HG02798 (cell line): ENCODE measurements around the gene PEX7.
"Not testable (repeated sequence)": the region's sequence is repeated elsewhere in the genome, so short reads cannot be mapped to it uniquely, and the experiment has no call there.

Experiments
- ATAC-seq: cut with Tn5 transposase; IDR thresholded peaks from one replicate; pipeline ENCODE4 v1.9.1; 2021; ENCODE audit warnings: mild to moderate bottlenecking; ENCODE audit not compliant: unreplicated experiment, poor library complexity

Gene PEX7

GRCh38 chr6:136890194-136890839 lies 67.9 kb downstream of the PEX7 start:
- no peak for ATAC-seq

DNA sequence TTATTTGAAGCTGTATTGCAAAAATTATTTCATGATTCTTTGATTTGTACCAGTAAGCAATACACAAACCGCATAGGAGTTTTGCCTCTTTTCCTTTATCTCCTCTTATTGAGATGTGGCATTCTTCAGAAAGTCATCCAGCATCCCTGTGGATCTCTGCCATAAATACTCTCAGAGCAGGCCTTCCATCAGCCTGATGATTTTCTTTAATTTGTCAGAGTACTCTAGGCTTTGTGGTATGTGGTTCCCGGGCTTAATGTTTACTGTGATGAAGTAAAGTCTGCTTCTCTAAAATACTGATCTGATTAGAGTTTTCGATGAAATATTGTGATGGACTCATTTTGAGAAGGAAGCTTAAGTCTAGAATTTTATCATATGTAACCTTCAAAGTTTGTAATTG lies 68.6 kb downstream of the PEX7 start:
- ATAC-seq: no peak

DNA sequence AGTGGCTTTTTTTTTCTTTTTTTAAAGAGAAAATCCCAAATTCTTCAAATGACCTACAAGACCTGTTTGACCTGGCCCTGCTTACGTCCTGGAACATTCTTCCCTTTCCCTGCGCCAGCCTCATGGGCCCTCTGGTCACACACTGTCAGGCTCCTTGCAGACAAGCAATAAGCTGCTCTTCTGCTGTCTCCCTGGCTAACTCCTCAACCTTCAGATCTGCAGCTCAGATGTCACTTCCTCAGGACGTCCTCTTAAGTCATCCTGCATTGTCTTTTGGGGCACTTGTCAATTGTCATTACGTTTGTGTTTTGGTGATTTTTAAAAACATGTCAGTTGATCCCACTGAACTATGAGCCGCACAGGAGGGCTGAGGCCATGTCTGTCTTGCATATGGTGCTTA lies 70.8 kb downstream of the PEX7 start:
- no peak for ATAC-seq

DNA sequence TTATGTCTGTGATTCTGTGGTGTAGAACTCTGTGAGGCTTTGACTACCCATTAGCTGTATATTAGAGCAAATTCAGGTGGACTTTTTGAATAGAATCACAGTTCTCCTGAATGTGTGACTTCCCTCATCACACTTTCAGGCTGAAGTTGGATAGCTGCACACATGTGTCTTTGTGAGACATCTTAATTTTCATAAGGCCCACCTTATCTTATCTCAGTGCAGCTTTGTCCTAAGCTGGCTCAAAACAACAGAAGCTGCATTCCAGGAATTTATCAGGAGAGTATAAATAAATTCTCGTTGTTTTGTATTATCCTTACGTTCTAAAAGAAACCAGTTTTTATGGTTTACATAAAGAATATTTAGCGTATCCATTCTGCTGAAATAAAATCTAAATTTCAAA lies 73.5 kb downstream of the PEX7 start:
- no peak for ATAC-seq

- ATAC-seq: no peak
Observed at GRCh38 chr6:136897071-136897470, 74.7 kb downstream of the PEX7 start.

DNA sequence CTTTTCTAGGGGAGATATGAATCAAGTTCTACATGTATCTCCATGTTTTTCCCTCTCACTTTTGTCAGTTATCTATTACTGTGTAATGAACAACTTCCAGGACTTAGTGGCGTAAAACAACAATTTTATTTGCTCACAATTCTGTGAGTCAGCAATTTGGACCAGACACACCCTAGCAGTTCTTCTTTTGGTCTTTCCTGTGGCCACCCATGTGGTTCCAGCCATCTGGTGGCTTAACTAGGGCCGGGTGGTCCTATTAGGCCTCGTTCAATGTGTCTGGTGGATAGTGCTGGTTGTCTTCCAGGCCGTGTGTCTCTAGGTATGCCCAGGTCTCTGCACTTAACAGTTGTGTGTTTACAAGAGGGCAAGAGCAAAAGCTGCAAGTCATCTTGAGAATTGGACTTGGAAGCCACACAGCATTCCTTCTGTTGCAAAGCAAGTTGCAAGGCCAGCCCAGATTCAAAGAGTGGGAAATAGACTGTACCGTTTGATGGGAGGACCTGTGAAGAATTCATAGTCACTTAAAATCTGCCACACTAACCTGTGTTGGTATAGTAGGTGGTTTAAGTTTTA lies 78.9 kb downstream of the PEX7 start:
- ATAC-seq: no peak

- not testable (repeated sequence) for ATAC-seq
Observed at GRCh38 chr6:136904477-136904876, 82.1 kb downstream of the PEX7 start.

DNA sequence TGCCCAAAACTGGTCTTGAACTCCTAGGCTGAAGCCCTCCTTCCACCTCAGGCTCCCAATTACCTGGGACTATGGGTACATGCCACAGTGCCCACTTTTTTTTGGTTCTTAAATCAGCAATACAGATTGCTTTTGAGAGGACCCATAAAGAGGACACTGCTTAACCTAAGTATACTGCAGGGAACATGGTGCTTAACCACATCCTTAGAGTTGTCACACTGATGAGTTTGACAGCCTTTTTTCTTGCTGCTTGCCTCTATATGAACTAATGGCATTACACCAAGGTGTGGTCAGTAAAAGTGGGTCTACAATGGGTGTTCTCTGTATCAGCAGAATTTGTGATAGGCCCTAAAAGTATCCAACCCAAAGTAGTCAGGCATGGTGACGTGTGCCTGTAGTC lies 92.6 kb downstream of the PEX7 start:
- ATAC-seq: no peak

DNA sequence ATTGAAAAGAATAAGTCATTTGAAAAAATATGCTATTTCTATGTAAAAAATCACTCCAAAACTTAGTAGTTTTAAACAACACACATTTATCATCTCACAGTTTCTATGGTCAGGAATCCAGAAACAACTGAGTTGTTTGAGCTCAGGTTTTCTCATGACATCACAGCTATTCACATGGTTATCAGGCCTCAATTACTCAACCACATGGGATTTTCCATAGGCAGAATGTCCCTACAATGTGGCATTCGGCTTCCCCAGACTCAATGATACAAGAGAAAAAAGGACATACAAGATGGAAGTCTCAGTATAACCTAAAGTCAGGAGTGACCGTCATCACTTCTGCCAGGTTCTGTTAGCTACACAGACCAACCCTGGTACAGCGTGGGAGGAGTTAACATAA lies 96.3 kb downstream of the PEX7 start:
- no peak for ATAC-seq

GRCh38 chr6:136920216-136920615 lies 97.8 kb downstream of the PEX7 start:
- no peak for ATAC-seq

DNA sequence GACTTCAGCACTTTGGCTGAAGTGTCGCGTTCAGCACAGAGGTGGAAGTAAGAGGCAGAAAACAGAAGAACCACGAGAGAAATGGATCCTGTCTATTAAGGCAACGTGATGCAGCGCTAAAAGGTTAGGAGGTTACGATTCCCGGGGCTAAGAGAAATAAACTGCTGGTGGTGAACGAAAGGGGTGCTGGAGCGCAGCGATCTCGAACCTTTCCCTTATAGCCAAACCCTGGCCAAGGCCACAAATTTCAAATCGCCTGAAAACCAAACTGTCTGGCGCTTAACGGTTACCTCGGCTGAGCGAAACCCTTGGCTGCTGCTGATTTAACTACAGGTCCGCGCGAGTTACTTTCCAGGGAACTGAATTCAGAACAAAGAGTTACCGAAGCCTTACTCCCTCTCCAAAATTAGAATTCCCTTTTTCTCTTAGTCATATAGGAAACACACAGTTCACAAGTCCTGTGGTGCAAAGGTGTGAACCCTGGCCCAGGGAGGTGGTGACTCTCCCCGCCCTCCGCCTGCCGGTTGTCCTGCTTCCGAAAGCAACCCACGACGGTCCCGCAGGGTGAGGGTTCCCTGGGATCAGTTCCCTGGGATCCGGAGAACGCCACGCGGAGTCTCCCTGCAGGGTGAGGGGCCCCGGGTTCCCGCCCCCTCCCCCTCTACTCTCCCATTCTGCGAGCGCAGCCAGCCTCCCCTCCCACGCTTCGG lies 98.4 kb downstream of the PEX7 start:
- ATAC-seq: no peak

DNA sequence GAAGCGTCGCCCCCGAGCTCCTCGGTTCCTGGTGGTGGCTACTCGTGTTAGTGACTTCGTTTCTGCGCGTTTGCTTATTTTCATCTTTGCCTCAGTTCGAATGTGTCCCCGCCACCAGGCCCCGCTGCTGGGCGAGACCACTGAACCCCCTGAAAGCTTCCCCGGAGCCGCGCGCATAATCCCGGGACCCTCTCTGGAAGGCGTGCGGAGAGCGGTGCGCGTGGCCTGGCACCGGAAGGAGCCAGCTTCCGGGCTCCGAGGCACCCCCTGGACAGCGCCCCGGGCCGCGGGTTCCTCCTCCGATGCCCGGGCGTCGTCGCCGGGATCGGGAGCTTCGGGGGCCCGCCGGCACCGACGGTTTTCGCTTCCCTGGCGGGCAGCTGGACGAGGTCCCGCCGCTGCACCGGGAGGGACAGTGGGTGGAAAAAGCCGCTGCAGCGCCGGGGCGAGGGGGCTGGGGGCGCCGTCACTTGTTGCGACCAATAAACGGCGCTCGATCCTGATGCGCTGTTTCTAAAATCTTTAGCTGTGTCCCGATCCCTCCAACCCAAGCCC lies 99.1 kb downstream of the PEX7 start:
- ATAC-seq: peak; percentile 37

GRCh38 chr6:136921936-136922684 lies 99.7 kb downstream of the PEX7 start, which contains the start of gene SLC35D3:
Gene SLC35D3, plus strand, starts transcription at chr6:136922301. Its CDS starts 128 bp downstream, at chr6:136922429.
- peak; percentile 21 for ATAC-seq

- ATAC-seq: peak; percentile 3
Observed at GRCh38 chr6:136922685-136923006, 100.3 kb downstream of the PEX7 start.

GRCh38 chr6:136923116-136923953 lies 100.9 kb downstream of the PEX7 start:
- ATAC-seq: no peak

GRCh38 chr6:136923954-136924673 lies 101.7 kb downstream of the PEX7 start:
- ATAC-seq: no peak

- ATAC-seq: no peak
Observed at GRCh38 chr6:136926383-136926782, 104.0 kb downstream of the PEX7 start.

- peak; percentile 45 for ATAC-seq
Observed at GRCh38 chr6:136927292-136927691, 104.9 kb downstream of the PEX7 start.

GRCh38 chr6:136930528-136930927 lies 108.1 kb downstream of the PEX7 start:
- ATAC-seq: no peak
